LNCaP clone FGC (cell line): ENCODE measurements around the gene LENG8.

ENCODE experiments used
- DNase-seq: peaks from one replicate; pipeline ENCODE4 v3.0.0-alpha.2; 2011; ENCODE audit warnings: low read depth
- H3K4me3 ChIP-seq: 2 replicates; pipeline ENCODE4 v1.5.1; 2011; ENCODE audit warnings: mild to moderate bottlenecking, low read depth, low read length, control low read depth
- CTCF ChIP-seq: IDR thresholded peaks from 2 replicates; pipeline ENCODE4 v1.5.1; 2012; ENCODE audit warnings: mild to moderate bottlenecking; ENCODE audit not compliant: control insufficient read depth, insufficient read depth; ENCODE audit errors: extremely low read depth

Gene LENG8

GRCh38 chr19:54428323-54429175 lies 20.4 kb upstream of the LENG8 start:
- TF ChIP-seq CTCF: no peak
- no peak overlapping the region for H3K4me3 ChIP-seq
- DNase-seq: no peak

GRCh38 chr19:54429176-54429495 lies 19.9 kb upstream of the LENG8 start:
- DNase-seq: no peak
- TF ChIP-seq CTCF: no peak
- H3K4me3 ChIP-seq: no peak overlapping the region

- TF ChIP-seq CTCF: no peak
- DNase-seq: no peak
Measured at GRCh38 chr19:54429545-54430227, 19.3 kb upstream of the LENG8 start.

GRCh38 chr19:54430306-54431254 lies 18.4 kb upstream of the LENG8 start:
- peak overlapping the region; percentile 43 for H3K4me3 ChIP-seq
- DNase-seq: peak; percentile 49
- TF ChIP-seq CTCF: peak; percentile 45

More at GRCh38 chr19:54429545-54430227, 19.3 kb upstream of the LENG8 start:
- H3K4me3 ChIP-seq: no peak overlapping the region

- TF ChIP-seq CTCF: no peak
- peak; percentile 97 for DNase-seq
- peak overlapping the region; percentile 43 for H3K4me3 ChIP-seq
Measured at GRCh38 chr19:54431255-54431838, 17.7 kb upstream of the LENG8 start.

- no peak for TF ChIP-seq CTCF
- DNase-seq: peak; percentile 80
- H3K4me3 ChIP-seq: no peak overlapping the region
Measured at GRCh38 chr19:54432144-54432738, 16.8 kb upstream of the LENG8 start.
